ENCODE measurements around the gene EYA3.

EYA3 gene, protein sequence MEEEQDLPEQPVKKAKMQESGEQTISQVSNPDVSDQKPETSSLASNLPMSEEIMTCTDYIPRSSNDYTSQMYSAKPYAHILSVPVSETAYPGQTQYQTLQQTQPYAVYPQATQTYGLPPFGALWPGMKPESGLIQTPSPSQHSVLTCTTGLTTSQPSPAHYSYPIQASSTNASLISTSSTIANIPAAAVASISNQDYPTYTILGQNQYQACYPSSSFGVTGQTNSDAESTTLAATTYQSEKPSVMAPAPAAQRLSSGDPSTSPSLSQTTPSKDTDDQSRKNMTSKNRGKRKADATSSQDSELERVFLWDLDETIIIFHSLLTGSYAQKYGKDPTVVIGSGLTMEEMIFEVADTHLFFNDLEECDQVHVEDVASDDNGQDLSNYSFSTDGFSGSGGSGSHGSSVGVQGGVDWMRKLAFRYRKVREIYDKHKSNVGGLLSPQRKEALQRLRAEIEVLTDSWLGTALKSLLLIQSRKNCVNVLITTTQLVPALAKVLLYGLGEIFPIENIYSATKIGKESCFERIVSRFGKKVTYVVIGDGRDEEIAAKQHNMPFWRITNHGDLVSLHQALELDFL

DNA sequence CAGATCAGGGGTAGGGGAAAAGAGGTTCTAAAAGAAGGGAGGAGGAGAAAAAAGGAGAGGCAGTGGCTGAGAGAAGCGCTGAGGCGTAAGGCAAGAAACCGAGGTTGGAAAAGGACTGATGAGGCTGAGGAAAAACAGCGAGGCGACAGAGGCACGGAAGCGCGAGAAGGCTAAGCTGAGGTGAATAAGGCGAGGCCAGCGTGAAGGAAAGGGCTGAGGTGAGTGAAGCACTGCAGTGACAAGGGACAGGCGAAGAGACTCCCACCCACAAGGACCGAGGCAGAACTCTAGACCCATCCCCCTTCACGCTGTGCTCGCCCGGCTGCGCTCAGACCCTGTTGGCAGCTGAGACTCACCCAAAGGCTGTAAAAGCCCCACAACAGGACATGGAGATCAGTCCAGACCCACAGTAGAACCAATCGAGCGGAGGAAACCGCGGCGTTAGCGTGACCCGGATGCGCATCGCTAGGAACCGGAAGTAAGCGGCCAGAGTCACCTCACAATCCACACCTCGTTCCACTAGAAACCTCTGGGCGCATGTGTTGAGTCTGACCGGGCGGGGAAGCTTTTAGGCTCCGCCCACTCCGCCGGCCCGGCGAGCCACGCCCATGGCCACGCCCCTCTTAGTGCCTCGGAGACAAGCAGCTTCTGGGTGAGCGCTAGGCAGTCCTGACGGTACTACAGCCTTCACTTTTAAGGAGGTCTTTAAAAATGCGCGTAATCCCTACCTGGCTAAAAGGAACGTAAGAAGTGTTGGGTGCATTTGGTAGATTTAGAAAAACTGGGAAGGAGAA is at the start of gene EYA3:
Gene EYA3 (minus strand): TSS at position 443 of the 794 bp plus-strand sequence. CDS start 30,584 bp downstream, outside the sequence.
- H3K4me3 ChIP-seq (ENCODE audit: low read length), result peak within 1 kb of the TSS; percentile 96
- TF ChIP-seq, protein P1, sequence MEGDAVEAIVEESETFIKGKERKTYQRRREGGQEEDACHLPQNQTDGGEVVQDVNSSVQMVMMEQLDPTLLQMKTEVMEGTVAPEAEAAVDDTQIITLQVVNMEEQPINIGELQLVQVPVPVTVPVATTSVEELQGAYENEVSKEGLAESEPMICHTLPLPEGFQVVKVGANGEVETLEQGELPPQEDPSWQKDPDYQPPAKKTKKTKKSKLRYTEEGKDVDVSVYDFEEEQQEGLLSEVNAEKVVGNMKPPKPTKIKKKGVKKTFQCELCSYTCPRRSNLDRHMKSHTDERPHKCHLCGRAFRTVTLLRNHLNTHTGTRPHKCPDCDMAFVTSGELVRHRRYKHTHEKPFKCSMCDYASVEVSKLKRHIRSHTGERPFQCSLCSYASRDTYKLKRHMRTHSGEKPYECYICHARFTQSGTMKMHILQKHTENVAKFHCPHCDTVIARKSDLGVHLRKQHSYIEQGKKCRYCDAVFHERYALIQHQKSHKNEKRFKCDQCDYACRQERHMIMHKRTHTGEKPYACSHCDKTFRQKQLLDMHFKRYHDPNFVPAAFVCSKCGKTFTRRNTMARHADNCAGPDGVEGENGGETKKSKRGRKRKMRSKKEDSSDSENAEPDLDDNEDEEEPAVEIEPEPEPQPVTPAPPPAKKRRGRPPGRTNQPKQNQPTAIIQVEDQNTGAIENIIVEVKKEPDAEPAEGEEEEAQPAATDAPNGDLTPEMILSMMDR (conservative IDR thresholded peaks at IDR 0.05; ENCODE audit: low read depth, low read length), result no peak
- peak; percentile 93 for DNase-seq (ENCODE audit: low read depth)

DNA sequence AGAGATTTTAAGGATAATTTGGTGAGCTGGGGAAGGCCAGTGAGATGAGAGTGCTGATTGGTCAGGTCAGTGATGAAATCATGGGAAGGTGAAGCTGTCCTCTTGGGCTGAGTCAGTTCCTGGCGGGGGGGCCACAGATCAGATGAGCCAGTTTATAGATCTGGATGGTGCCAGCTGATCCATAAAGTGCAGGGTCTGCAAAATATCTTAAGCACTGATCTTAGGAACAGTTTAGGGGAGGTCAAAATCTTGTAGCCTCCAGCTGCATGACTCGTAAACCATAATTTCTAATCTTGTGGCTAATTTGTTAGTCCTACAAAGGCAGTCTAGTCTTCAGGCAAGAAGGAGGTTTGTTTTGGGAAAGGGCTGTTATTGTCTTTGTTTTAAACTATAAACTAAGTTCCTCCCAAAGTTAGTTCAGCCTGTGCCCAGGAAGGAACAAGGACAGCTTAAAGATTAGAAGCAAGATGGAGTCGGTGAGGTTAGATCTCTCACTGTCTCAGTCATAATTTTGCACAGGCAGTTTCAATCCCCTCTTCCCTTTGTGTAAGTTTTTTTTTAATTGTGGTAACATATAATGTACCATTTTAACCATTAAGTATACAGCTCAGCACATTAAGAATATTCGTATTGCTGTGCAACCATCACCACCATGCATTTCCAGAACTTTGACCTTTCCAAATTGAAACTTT is 48.7 kb upstream of the EYA3 start:
- TF ChIP-seq, protein P1 (conservative IDR thresholded peaks at IDR 0.05; ENCODE audit: low read depth, low read length), result no peak
- H3K4me3 ChIP-seq (ENCODE audit: low read length), result no peak overlapping the region
- no peak for DNase-seq (ENCODE audit: low read depth)

DNA sequence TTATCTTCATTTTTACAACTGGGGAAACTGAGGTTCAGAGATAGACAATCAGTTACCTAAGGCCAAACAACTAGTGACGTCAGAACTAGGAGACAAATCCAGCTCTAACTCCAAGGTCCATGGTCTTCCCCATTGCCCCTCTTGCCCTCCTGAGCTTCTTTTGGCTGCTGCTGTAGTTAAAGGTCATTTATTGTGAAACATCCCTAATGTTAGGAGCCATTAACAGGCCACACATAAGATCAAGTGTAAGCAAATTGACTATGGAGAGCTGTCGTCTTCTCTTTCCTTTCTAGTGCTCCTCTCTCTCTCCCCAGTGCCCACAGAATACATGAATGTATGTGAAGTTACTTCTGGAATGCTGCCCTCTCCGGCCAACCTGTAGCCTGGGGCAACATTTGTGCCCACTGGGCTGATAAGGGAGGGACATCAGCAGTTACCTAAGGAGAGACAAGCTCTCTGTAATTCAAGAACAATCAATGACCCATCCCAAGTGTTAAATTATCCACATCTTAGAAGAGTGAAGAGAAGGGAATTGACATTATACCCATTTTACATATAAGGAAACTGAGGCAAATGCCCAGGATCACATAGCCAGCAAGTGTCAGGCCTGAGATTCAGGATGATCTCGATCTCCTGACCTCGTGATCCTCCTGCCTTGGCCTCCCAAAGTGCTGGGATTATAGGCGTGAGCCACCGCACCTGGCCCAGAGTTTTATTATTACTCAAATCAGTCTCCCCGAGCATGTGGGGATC is 47.9 kb upstream of the EYA3 start:
- H3K4me3 ChIP-seq (ENCODE audit: low read length), result no peak overlapping the region
- no peak for DNase-seq (ENCODE audit: low read depth)

DNA sequence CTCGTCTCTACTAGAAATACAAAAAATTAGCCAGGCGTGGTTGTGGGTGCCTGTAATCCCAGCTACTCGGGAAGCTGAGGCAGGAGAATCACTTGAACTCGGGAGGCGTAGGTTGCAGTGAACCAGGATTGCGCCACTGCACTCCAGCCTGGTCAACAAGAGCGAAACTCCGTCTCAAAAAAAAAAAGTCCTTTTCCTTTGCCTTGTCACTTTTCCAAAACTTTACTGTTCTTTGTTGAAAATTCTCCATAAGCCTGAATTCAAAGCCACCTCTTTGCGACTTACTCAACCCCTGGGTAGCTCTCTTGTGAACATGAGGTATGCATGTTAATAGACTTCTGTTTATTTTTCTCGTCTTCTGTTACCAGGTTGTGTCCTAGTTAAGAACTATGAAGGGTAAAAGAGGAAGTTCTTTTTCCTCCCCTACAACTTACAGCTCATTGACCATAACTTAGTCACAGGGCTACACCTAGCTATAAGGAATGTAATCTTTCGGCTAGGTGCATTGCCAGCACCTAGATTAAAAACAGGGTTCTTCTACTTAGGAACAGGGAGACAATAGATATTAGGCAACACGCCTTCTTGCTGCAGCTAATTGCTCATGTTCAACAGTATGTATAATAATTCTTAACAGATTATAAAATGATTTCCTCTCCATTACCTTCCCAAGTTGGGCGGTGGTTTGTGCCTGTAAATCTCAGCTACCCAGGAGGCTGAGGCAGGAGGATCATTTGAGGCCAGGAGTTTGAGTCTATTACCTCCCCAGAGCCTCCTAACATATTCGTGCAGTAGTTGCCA is 47.2 kb upstream of the EYA3 start:
- no peak overlapping the region for H3K4me3 ChIP-seq (ENCODE audit: low read length)
- TF ChIP-seq, protein P1 (conservative IDR thresholded peaks at IDR 0.05; ENCODE audit: low read depth, low read length), result no peak
- DNase-seq (ENCODE audit: low read depth), result no peak

More for the DNA sequence above, 47.9 kb upstream of the EYA3 start:
- TF ChIP-seq, protein P1 (conservative IDR thresholded peaks at IDR 0.05; ENCODE audit: low read depth, low read length), result no peak

DNA sequence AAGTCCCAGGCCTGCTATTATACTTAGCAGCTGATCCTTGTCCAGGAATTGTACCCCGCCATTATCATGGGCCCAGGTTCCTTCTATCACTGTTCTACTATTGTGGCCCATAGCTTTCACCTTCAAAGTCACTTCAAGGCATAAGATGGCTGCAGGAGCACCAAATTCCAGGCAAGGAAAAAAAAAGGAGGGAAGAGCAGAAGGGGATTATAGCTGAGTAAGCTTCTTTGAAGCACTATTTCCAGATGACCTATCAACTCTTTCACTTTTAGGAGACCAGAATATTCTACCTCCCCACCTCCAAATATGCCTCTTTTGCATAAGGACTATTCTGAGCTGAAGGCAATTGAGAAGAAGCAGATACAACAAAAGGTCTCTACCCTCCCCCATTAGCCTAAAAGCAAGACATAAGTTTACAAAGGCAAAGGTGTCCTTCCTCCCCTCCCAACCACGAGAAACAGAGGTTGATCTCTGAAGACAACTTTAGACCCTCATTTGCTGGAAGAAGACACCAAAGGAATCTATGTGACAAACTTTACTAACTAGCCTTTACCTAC is 46.3 kb upstream of the EYA3 start:
- DNase-seq (ENCODE audit: low read depth), result no peak
- H3K4me3 ChIP-seq (ENCODE audit: low read length), result no peak overlapping the region
- TF ChIP-seq, protein P1 (conservative IDR thresholded peaks at IDR 0.05; ENCODE audit: low read depth, low read length), result no peak

Data from retinal pigment epithelial cell (primary cell).